Adrenal gland (tissue), 12 donors: ENCODE results near the gene HBE1. TPM values are rescaled to one million over a fixed set of nuclear protein-coding genes. Genes with fewer than 3 reads are reported as not detected.

ENCODE experiments used
- DNase-seq, 7 donors: peaks; one replicate each; pipeline ENCODE4 v3.0.0-alpha.2; 2019 to 2020
- H3K27ac ChIP-seq, 5 donors: fragments of 200-600 bp; sonication (generic) in 4 of 5; 1 replicate in 3 of 5; 2 replicates in 2 of 5; pipeline versions ENCODE4 v1.5.1 to v1.8.0; 2016 to 2020; ENCODE audit warnings: mild to moderate bottlenecking in 1 of 5
- H3K27me3 ChIP-seq: fragments of 200-600 bp; 2 replicates; pipeline ENCODE4 v1.8.0; 2021
- H3K36me3 ChIP-seq, 2 donors: fragments of 200-600 bp; replicated peaks in 1 of 2; 1 replicate in 1 of 2; 2 replicates in 1 of 2; pipeline versions ENCODE4 v1.5.1 to v1.8.0; 2018 to 2022
- H3K4me1 ChIP-seq, 2 donors: fragments of 200-600 bp; replicated peaks in 1 of 2; 1 replicate in 1 of 2; 2 replicates in 1 of 2; pipeline versions ENCODE4 v1.5.1 to v1.8.0; 2018 to 2021
- H3K4me3 ChIP-seq, 4 donors: fragments of 200-600 bp; sonication (generic) in 3 of 4; one replicate each; pipeline ENCODE4 v1.5.1; 2016 to 2018
- H3K9me3 ChIP-seq, 3 donors: fragments of 200-600 bp; sonication (generic) in 1 of 3; replicated peaks in 1 of 3; 1 replicate in 2 of 3; 2 replicates in 1 of 3; pipeline versions ENCODE4 v1.5.1 to v1.8.0; 2016 to 2021
- CTCF ChIP-seq, 6 experiments: fragments of 450-650 bp in 4 of 6; fragments of 200-600 bp in 2 of 6; sonication (generic) in 1 of 6; IDR thresholded peaks; 1 replicate in 5 of 6; 2 replicates in 1 of 6; pipeline versions ENCODE4 v1.5.1 to v1.8.0; 2016 to 2021; ENCODE audit warnings: antibody characterized with exemption in 6 of 6, mild to moderate bottlenecking in 2 of 6, moderate library complexity in 1 of 6
- POLR2A ChIP-seq, 2 donors: fragments of 450-650 bp; IDR thresholded peaks; one replicate each; pipeline ENCODE4 v1.6.1; 2017; ENCODE audit warnings: antibody characterized with exemption in 2 of 2, mild to moderate bottlenecking in 2 of 2, moderate library complexity in 1 of 2
- WGBS, 4 donors: extraction: QIAGEN DNeasy Blood & Tissue Kit in 2 of 4; methylation state at CpG; one replicate each; pipeline versions ENCODE4 v1.1.5 to v1.1.7; 2013 to 2017; 5-methylcytosine and 5-hydroxymethylcytosine counted together
- intact Hi-C, 2 donors: fragments of 100-400 bp; cut with DNase I; formaldehyde crosslinking; loops; one replicate each; pipeline versions ENCODE4 v1.14.1 to v1.15.0; 2022 to 2023
- polyA plus RNA-seq, 3 donors: library from polyadenylated mRNA; stranded (reverse); fragments of 200-250 nt in 2 of 3; fragments of 350-450 nt in 1 of 3; fragmentation: Illumina TruSeq in 1 of 3; extraction: RNeasy Lipid Tissue Mini Kit (QIAGEN cat#74804) in 1 of 3; gene quantifications; one replicate each; pipeline ENCODE4 v1.2.3, GENCODE V29; 2013 to 2014
- total RNA-seq, 9 donors: library from RNA; depleted of rRNA in 4 of 9; stranded (reverse); fragments of >200 nt in 4 of 9; fragments of 120-200 nt in 1 of 9; fragmentation: NEBNext Ultra II Directional in 1 of 9; extraction: Animal tissue kit (Norgen Biotek cat#: 25700) in 1 of 9; gene quantifications; one replicate each; pipeline versions ENCODE4 v1.1.0 to v1.2.4, GENCODE V29; 2013 to 2023
- donor health status: healthy with polysubstance abuse.
- donor health status: Bipolar disorder and iron deficiency.
- donor health status: DM: yes; HTN: yes; CAD: no.
- donor health status: DM: no; HTN: no; CAD: no.
- donor health status: DM: no; HTN: no; CAD: no.
- donor health status: DM: yes; HTN: yes; CAD: no.

Gene HBE1
- total and polyA plus RNA-seq, 12 donors = 0.16 to 42.8 (median 3.6) TPM; not detected in 7

GRCh38 chr11:5235364-5236095, 34.2 kb downstream of the HBE1 start:
- Histone ChIP-seq H3K4me1 (no peaks in the 10 kb centered on the region), H3K9me3 (no peaks in the 10 kb centered on the region), H3K27me3 (no peaks in the 10 kb centered on the region), H3K36me3 (no peaks in the 10 kb centered on the region), H3K27ac (no peak overlapping the region), H3K4me3 (no peak overlapping the region)
- WGBS, 4 donors = 76 to 89% (median 80%) methylated on average over 5 of the region's 5 CpGs
- intact Hi-C loops = no loop called here
- no peak for DNase-seq
- no peak for TF ChIP-seq CTCF (IDR thresholded peaks at IDR 0.05)
- TF ChIP-seq POLR2A (IDR thresholded peaks at IDR 0.05) = no peak

- Histone ChIP-seq H3K36me3 (no peaks in the 10 kb centered on the region), H3K4me3 (no peak within 1 kb of the TSS), H3K27ac (no peak within 1 kb of the TSS), H3K9me3 (no peaks in the 10 kb centered on the region), H3K4me1 (no peaks in the 10 kb centered on the region), H3K27me3 (no peaks in the 10 kb centered on the region)
- WGBS, 4 donors = 9 to 38% (median 17%) methylated on average over 2 of the region's 2 CpGs
- no peak for DNase-seq
- intact Hi-C loops = no loop called here
- TF ChIP-seq CTCF (IDR thresholded peaks at IDR 0.05) (no peak), POLR2A (IDR thresholded peaks at IDR 0.05) (no peak)
Measured at GRCh38 chr11:5234381-5234834, 35.3 kb downstream of the HBE1 start, which contains the start of gene HBD. HBD (minus strand) TSS chr11:5234483; CDS start chr11:5234433, 50 bp downstream.

GRCh38 chr11:5233307-5233706, 36.4 kb downstream of the HBE1 start:
- intact Hi-C loops = no loop called here
- DNase-seq = no peak
- Histone ChIP-seq H3K9me3 (no peaks in the 10 kb centered on the region), H3K27me3 (no peaks in the 10 kb centered on the region), H3K4me1 (no peaks in the 10 kb centered on the region), H3K36me3 (no peaks in the 10 kb centered on the region), H3K27ac (no peak overlapping the region), H3K4me3 (no peak overlapping the region)
- WGBS, 4 donors = 65 to 89% (median 80%) methylated on average over 1 of the region's 1 CpG
- TF ChIP-seq POLR2A (IDR thresholded peaks at IDR 0.05) (no peak), CTCF (IDR thresholded peaks at IDR 0.05) (no peak)

- intact Hi-C loops = no loop called here
- no peak for DNase-seq
- Histone ChIP-seq H3K4me3 (no peak overlapping the region), H3K27me3 (no peaks in the 10 kb centered on the region), H3K36me3 (no peaks in the 10 kb centered on the region), H3K9me3 (no peaks in the 10 kb centered on the region), H3K4me1 (no peaks in the 10 kb centered on the region), H3K27ac (no peak overlapping the region)
- 93 to 98% (median 96%) methylated on average over 2 of the region's 2 CpGs for WGBS, 4 donors
- TF ChIP-seq CTCF (IDR thresholded peaks at IDR 0.05) (no peak), POLR2A (IDR thresholded peaks at IDR 0.05) (no peak)
Measured at GRCh38 chr11:5232821-5233220, 36.9 kb downstream of the HBE1 start.
